Progenitor cell of endocrine pancreas (in vitro differentiated cells): ENCODE measurements around the gene UBE2E3. TPM values are rescaled to one million over a fixed set of nuclear protein-coding genes. Genes with fewer than 3 reads are reported as not detected.

Source experiments
- DNase-seq: peaks from one replicate; pipeline ENCODE4 v3.0.0; 2021; ENCODE audit warnings: low spot score; ENCODE audit not compliant: unreplicated experiment
- H3K27ac Mint-ChIP-seq: 2 replicates; pipeline ENCODE4 v1.8.0; 2021; ENCODE audit warnings: mild to moderate bottlenecking, moderate library complexity, mixed read lengths
- H3K27me3 Mint-ChIP-seq: 2 replicates; pipeline ENCODE4 v1.8.0; 2021; ENCODE audit warnings: mixed read lengths
- H3K36me3 Mint-ChIP-seq: 2 replicates; pipeline ENCODE4 v1.8.0; 2022; ENCODE audit warnings: mixed read lengths; ENCODE audit not compliant: insufficient read depth
- H3K4me1 Mint-ChIP-seq: 2 replicates; pipeline ENCODE4 v1.8.0; 2021; ENCODE audit warnings: low read depth, mixed read lengths
- H3K4me3 Mint-ChIP-seq: 2 replicates; pipeline ENCODE4 v1.8.0; 2021; ENCODE audit warnings: low read depth, mild to moderate bottlenecking, moderate library complexity, mixed read lengths
- H3K9me3 Mint-ChIP-seq: 2 replicates; pipeline ENCODE4 v1.8.0; 2021; ENCODE audit warnings: low read depth, mixed read lengths
- total RNA-seq: library from RNA; stranded (reverse); gene quantifications from 2 replicates; pipeline ENCODE4 v1.2.1, GENCODE V29; 2021
- TF ChIP-seq, protein P1 (sequence below): fragments of 200-600 bp; sonication (generic); IDR thresholded peaks from one replicate; pipeline ENCODE4 v1.5.0; 2021; ENCODE audit warnings: antibody characterized with exemption, mild to moderate bottlenecking; ENCODE audit not compliant: unreplicated experiment

UBE2E3 gene
- total RNA-seq, 1 donor from 2014 or later = 146 TPM

DNA sequence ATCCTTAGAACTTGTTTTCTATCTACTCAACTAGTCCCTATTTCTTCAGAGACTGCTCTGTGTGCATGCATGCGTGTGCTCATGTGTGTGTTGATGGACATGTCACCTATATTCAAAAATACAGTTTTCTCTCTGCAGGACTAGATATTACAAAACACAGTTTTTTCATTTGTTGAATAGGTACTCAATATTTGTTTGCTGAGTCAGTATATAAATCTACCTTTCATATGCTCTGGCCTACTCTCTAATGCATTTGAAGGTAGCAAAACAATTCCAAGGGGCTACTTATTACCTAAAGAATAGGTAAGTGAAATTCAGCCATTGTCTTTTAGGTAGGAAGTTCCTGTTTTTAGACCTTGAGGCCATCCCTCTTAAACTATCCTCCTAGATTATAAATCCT is 8.6 kb upstream of the UBE2E3 start:
- H3K4me1 Mint-ChIP-seq = peaks cover 2% of the 10 kb centered on the region
- TF ChIP-seq, protein P1, sequence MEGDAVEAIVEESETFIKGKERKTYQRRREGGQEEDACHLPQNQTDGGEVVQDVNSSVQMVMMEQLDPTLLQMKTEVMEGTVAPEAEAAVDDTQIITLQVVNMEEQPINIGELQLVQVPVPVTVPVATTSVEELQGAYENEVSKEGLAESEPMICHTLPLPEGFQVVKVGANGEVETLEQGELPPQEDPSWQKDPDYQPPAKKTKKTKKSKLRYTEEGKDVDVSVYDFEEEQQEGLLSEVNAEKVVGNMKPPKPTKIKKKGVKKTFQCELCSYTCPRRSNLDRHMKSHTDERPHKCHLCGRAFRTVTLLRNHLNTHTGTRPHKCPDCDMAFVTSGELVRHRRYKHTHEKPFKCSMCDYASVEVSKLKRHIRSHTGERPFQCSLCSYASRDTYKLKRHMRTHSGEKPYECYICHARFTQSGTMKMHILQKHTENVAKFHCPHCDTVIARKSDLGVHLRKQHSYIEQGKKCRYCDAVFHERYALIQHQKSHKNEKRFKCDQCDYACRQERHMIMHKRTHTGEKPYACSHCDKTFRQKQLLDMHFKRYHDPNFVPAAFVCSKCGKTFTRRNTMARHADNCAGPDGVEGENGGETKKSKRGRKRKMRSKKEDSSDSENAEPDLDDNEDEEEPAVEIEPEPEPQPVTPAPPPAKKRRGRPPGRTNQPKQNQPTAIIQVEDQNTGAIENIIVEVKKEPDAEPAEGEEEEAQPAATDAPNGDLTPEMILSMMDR = no peak
- H3K36me3 Mint-ChIP-seq = no peaks in the 10 kb centered on the region
- H3K4me3 Mint-ChIP-seq = no peak overlapping the region
- no peak overlapping the region for H3K27ac Mint-ChIP-seq
- DNase-seq = no peak
- H3K9me3 Mint-ChIP-seq = no peaks in the 10 kb centered on the region
- no peaks in the 10 kb centered on the region for H3K27me3 Mint-ChIP-seq

DNA sequence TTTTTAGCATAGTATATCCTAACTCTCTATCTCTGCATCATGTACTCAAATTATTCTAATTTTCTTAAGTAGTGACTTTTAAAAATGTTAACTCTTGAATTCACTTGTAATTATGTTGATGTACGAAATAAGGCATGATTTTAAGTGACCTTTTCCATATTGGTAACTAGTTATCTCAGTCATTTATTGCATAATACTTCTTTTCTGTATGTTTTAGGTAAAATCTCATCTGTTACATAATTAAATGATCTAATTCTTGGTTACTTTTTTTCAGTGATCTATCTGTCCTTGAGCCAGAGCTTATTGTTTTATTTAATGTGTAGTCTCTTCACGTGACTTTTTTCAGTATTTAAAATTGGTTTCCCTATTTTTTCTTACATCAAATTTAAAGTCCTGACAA is 4.8 kb upstream of the UBE2E3 start:
- Mint-ChIP-seq H3K4me1 (peaks cover 6% of the 10 kb centered on the region), H3K4me3 (no peak overlapping the region), H3K36me3 (no peaks in the 10 kb centered on the region), H3K9me3 (no peaks in the 10 kb centered on the region), H3K27ac (no peak overlapping the region), H3K27me3 (no peaks in the 10 kb centered on the region)
- no peak for DNase-seq
- TF ChIP-seq, protein P1 = no peak

DNA sequence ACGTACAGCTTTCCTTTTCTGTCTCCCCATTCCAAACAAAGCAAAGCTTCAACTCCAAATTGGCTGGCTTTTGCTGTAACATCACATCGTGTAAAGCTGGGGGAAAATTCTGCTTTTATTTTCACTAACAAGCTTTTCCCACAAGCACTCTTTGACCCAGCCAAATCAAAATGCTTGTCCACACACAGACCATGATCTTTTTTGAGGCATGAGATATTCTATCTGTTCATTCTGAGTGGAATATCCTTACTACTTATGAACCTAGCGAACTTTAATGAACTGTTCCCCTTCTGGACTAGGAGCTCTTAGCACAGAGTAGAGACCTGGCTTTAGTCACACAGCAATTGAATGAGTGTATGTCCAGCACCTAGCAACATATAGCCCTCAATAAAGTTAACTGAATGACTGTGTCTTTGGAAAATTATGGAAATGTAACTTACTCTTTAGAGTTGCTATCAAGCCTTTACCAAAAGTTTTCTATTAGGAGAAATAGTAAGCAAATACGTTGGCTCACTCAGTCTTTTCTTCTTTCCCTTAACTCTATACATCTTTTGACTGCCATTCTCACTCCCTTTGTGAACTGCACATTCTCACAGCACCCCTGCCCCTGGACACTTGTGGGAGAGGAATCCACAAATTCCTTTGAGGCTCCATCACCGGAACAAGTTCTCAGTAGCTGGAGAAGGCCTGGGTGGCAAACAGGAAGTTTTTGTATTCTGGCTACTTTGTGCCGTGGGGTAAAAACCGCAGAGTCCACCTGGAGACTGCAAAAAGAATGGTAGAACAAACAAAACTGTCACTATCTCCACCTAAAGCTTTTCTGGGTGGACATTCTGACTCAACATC is 1.3 kb upstream of the UBE2E3 start:
- Mint-ChIP-seq H3K27me3 (no peaks in the 10 kb centered on the region), H3K4me1 (peaks cover 27% of the 10 kb centered on the region), H3K27ac (peak overlapping the region; percentile 97), H3K4me3 (peak overlapping the region; percentile 76), H3K9me3 (no peaks in the 10 kb centered on the region), H3K36me3 (peaks cover 6% of the 10 kb centered on the region)
- DNase-seq = no peak
- TF ChIP-seq, protein P1 = no peak

DNA sequence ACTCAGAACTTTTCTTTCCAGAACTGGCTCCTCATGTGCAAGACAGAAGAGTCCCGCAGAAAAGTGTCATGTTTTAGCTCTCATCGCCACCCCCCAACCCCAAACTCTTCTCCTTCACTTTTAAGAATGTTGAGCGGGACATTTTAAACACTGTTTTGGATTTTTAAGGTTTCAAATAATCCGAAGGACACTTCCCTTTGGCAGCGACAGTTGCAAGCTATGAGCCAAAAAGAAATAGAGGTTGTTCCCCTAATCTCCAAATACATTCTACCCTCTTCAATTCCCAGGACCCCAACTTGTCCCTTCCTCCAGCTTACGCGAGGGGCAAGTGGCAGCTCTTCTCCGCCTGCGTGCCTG is 678 bp upstream of the UBE2E3 start:
- H3K9me3 Mint-ChIP-seq = no peaks in the 10 kb centered on the region
- peaks cover 31% of the 10 kb centered on the region for H3K4me1 Mint-ChIP-seq
- H3K36me3 Mint-ChIP-seq = peaks cover 6% of the 10 kb centered on the region
- no peak for DNase-seq
- H3K4me3 Mint-ChIP-seq = peak overlapping the region; percentile 76
- H3K27me3 Mint-ChIP-seq = no peaks in the 10 kb centered on the region
- H3K27ac Mint-ChIP-seq = peak overlapping the region; percentile 97
- TF ChIP-seq, protein P1 = no peak

DNA sequence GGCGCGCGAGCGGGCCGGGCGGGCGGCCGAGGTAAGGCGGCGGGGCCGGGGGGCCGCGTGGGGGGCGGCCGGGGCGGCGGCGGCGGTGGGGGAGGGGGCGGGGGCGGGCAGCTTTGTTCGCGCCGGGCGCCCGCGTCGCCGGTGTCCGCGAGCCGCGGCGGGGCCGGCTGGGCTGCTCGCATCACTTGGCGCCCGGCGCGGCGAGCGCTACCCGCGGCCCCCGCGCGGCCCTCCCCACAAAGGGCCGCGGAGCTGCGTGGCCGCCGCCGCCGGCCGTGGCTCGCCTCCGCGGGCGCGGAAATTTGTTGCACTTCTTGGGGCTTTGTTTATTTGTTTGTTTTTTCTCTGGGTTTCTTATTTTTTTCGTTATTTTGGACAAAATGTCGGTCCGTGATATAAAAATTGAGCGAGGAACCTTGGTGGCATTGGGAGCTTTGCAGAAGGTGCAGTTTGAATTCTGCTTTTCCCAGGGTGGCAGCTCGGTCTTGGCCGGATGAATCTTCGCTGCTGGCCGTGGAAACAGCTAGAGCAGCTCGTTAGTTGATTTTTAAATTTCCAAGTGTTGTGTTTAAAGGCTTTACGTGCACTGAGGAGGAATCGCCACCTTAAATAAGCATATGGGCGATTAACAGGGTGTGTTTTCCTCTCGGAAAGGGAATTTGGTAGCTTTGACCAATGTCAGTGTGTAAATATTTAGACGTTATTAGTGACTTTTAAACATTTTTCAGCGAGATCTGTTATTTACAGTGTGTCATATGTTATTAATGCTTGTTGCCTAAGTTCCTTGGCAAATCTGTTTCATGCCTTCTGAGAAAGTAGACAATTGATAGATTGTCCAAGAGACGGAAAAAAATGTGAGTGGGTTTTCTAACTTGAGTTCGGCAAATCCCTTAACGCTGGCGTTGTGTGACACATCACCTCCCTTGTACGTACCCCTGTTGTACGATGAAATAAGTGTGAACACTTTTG is 822 bp downstream of the UBE2E3 start:
- Mint-ChIP-seq H3K27ac (peak overlapping the region; percentile 99), H3K9me3 (no peaks in the 10 kb centered on the region), H3K27me3 (no peaks in the 10 kb centered on the region), H3K36me3 (peaks cover 6% of the 10 kb centered on the region), H3K4me3 (peak overlapping the region; percentile 96), H3K4me1 (peaks cover 41% of the 10 kb centered on the region)
- TF ChIP-seq, protein P1 = no peak
- no peak for DNase-seq
